ENCODE measurements around the gene BOD1L2. TPM values are rescaled to one million over a fixed set of nuclear protein-coding genes. Genes with fewer than 3 reads are reported as not detected.

The BOD1L2 gene
- total RNA-seq, 1 experiment from 2014 or later, result not detected

DNA sequence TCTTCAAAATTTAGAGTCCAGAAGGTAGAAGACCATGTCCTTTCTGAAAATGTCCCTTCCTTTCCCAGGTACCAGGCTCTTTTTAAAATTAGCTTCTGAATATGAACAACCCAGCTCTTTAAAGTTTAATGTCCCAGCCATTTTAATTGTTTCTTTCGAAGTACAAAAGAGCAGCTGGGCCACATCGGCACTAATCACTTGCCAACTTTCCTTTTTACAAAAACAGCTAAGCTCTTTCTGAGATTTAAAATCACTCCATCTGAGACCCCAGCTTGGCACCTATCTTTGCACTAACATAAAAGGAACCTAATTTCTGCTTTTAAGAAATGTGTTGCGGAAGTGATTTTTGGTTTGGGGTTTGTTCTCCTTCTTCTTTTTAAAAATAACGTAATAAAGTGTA lies 2.6 kb downstream of the BOD1L2 start:
- Histone ChIP-seq H3K4me1 (ENCODE audit: control insufficient read depth in 1 of 2, insufficient read depth in 2 of 2, low read length in 2 of 2) (no peaks in the 10 kb centered on the region), H3K27me3 (ENCODE audit: insufficient read depth, low read length) (peaks cover 21% of the 10 kb centered on the region; the same call in 1 of the 2 replicates), H4K20me1 (ENCODE audit: insufficient read depth) (no peaks in the 10 kb centered on the region), H3K9me2 (ENCODE audit: insufficient read depth) (no peaks in the 10 kb centered on the region), H3K9ac (ENCODE audit: low read length) (no peak overlapping the region), H3K36me3 (ENCODE audit: control insufficient read depth in 1 of 2, insufficient read depth in 2 of 2, low read length in 2 of 2) (no peaks in the 10 kb centered on the region), H3K79me2 (ENCODE audit: insufficient read depth, low read length) (no peaks in the 10 kb centered on the region), H3K4me2 (ENCODE audit: low read length) (no peak overlapping the region), H3K9me3 (ENCODE audit: control insufficient read depth in 1 of 2, insufficient read depth in 1 of 2, low read depth in 1 of 2, low read length in 2 of 2) (no peaks in the 10 kb centered on the region), H2AFZ (ENCODE audit: low read depth, low read length, poor library complexity, severe bottlenecking) (no peak overlapping the region), H3K27ac (ENCODE audit: low read depth, low read length) (no peak overlapping the region), H3K4me3 (replicated peaks in 1 of 2; ENCODE audit: low read depth in 1 of 2, low read length in 2 of 2) (no peak overlapping the region)
- ChIA-PET POLR2A (no interaction called here), CTCF (interaction anchor here (0.6 kb wide), 1 partner anchor 286 kb away, joined by 4 read pairs; the partner anchor contains the start of gene ONECUT2), RAD21 (ENCODE audit: low non-redundant PET in 1 of 2, low total read pairs in 2 of 2, uncharacterized antibody in 2 of 2, unreplicated experiment in 2 of 2) (no interaction called here)
- no TSS peak for BruUV-seq (replicated peaks)
- intact Hi-C loops (cut with micrococcal nuclease), result no loop called here
- TF ChIP-seq RAD21 (IDR thresholded peaks at IDR 0.05; ENCODE audit: low read depth) (no peak), EZH2 (IDR thresholded peaks at IDR 0.05) (no peak), POLR2A (IDR thresholded peaks at IDR 0.05; ENCODE audit: borderline replicate concordance, extremely low read depth, insufficient read depth, insufficient read length) (no peak), SIN3A (IDR thresholded peaks at IDR 0.05; ENCODE audit: low read depth) (no peak), FOSL1 (IDR thresholded peaks at IDR 0.05; ENCODE audit: low read depth) (no peak), ELF1 (IDR thresholded peaks at IDR 0.05; ENCODE audit: borderline replicate concordance, low read depth) (no peak), YY1 (IDR thresholded peaks at IDR 0.05; ENCODE audit: extremely low read depth, insufficient replicate concordance, low read depth, low read length) (no peak)
- TF ChIP-seq, protein P1, sequence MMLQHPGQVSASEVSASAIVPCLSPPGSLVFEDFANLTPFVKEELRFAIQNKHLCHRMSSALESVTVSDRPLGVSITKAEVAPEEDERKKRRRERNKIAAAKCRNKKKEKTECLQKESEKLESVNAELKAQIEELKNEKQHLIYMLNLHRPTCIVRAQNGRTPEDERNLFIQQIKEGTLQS (IDR thresholded peaks at IDR 0.05), result no peak
- TF ChIP-seq, protein P2, sequence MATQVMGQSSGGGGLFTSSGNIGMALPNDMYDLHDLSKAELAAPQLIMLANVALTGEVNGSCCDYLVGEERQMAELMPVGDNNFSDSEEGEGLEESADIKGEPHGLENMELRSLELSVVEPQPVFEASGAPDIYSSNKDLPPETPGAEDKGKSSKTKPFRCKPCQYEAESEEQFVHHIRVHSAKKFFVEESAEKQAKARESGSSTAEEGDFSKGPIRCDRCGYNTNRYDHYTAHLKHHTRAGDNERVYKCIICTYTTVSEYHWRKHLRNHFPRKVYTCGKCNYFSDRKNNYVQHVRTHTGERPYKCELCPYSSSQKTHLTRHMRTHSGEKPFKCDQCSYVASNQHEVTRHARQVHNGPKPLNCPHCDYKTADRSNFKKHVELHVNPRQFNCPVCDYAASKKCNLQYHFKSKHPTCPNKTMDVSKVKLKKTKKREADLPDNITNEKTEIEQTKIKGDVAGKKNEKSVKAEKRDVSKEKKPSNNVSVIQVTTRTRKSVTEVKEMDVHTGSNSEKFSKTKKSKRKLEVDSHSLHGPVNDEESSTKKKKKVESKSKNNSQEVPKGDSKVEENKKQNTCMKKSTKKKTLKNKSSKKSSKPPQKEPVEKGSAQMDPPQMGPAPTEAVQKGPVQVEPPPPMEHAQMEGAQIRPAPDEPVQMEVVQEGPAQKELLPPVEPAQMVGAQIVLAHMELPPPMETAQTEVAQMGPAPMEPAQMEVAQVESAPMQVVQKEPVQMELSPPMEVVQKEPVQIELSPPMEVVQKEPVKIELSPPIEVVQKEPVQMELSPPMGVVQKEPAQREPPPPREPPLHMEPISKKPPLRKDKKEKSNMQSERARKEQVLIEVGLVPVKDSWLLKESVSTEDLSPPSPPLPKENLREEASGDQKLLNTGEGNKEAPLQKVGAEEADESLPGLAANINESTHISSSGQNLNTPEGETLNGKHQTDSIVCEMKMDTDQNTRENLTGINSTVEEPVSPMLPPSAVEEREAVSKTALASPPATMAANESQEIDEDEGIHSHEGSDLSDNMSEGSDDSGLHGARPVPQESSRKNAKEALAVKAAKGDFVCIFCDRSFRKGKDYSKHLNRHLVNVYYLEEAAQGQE (IDR thresholded peaks at IDR 0.05; ENCODE audit: low read depth), result no peak
- TF ChIP-seq, protein P3, sequence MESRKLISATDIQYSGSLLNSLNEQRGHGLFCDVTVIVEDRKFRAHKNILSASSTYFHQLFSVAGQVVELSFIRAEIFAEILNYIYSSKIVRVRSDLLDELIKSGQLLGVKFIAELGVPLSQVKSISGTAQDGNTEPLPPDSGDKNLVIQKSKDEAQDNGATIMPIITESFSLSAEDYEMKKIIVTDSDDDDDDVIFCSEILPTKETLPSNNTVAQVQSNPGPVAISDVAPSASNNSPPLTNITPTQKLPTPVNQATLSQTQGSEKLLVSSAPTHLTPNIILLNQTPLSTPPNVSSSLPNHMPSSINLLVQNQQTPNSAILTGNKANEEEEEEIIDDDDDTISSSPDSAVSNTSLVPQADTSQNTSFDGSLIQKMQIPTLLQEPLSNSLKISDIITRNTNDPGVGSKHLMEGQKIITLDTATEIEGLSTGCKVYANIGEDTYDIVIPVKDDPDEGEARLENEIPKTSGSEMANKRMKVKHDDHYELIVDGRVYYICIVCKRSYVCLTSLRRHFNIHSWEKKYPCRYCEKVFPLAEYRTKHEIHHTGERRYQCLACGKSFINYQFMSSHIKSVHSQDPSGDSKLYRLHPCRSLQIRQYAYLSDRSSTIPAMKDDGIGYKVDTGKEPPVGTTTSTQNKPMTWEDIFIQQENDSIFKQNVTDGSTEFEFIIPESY (IDR thresholded peaks at IDR 0.05; ENCODE audit: extremely low read depth, insufficient replicate concordance, low read length), result no peak
- DNase-seq (ENCODE audit: low read depth, low spot score) (no peak), ATAC-seq (no peak)

All from HCT116 (cell line).